Neural cell (in vitro differentiated cells): ENCODE results near the gene ZFYVE21. TPM values are rescaled to one million over a fixed set of nuclear protein-coding genes. Genes with fewer than 3 reads are reported as not detected.

Source experiments
- H2AFZ ChIP-seq: fragments of 200-600, 300-800 bp; sonication (generic), shearing (Covaris generic); 2 replicates; pipeline ENCODE4 v1.6.0; 2014; ENCODE audit warnings: low read depth, mild to moderate bottlenecking, antibody characterized with exemption, low read length, moderate library complexity
- H3F3A ChIP-seq: fragments of 200-600 bp; shearing (Covaris generic); 2 replicates; pipeline ENCODE4 v1.6.1; 2016; ENCODE audit warnings: mild to moderate bottlenecking, moderate library complexity, mixed read lengths, antibody characterized with exemption, low read length; ENCODE audit not compliant: insufficient read depth, poor library complexity, severe bottlenecking
- H3K27ac ChIP-seq: fragments of 200-600, 300-800 bp; sonication (generic), shearing (Covaris generic); 2 replicates; pipeline ENCODE4 v1.5.1; 2014; ENCODE audit warnings: mild to moderate bottlenecking, low read length, moderate library complexity
- H3K27me3 ChIP-seq: fragments of 300-800, 200-600 bp; sonication (generic), shearing (Covaris generic); 2 replicates; pipeline ENCODE4 v1.6.0; 2014; ENCODE audit warnings: mild to moderate bottlenecking, low read depth, low read length, moderate library complexity; ENCODE audit not compliant: insufficient read depth
- H3K36me3 ChIP-seq: fragments of 300-800, 200-600 bp; sonication (generic), shearing (Covaris generic); 2 replicates; pipeline ENCODE4 v1.5.1; 2014; ENCODE audit warnings: mild to moderate bottlenecking, antibody characterized with exemption, low read length, moderate library complexity; ENCODE audit not compliant: insufficient read depth
- H3K4me2 ChIP-seq: fragments of 300-800, 200-600 bp; sonication (generic), shearing (Covaris generic); 2 replicates; pipeline ENCODE4 v1.6.0; 2014; ENCODE audit warnings: mild to moderate bottlenecking, low read length
- H3K4me3 ChIP-seq: fragments of 300-800, 200-600 bp; sonication (generic), shearing (Covaris generic); 2 replicates; pipeline ENCODE4 v1.5.1; 2014; ENCODE audit warnings: mild to moderate bottlenecking, low read length, moderate library complexity
- H3K79me2 ChIP-seq: fragments of 200-600 bp; shearing (Covaris generic); replicated peaks from 2 replicates; pipeline ENCODE4 v1.6.0; 2014; ENCODE audit warnings: mild to moderate bottlenecking, low read length, moderate library complexity; ENCODE audit not compliant: insufficient read depth
- H3K9ac ChIP-seq: fragments of 300-800, 200-600 bp; sonication (generic), shearing (Covaris generic); 2 replicates; pipeline ENCODE4 v1.6.1; 2016; ENCODE audit warnings: mild to moderate bottlenecking, low read length, mixed read lengths
- H3K9me2 ChIP-seq: fragments of 200-600 bp; shearing (Covaris generic); 2 replicates; pipeline ENCODE4 v1.6.1; 2016; ENCODE audit warnings: mild to moderate bottlenecking, low read length, mixed read lengths; ENCODE audit not compliant: insufficient read depth
- H3K9me3 ChIP-seq: fragments of 200-600, 300-800 bp; sonication (generic), shearing (Covaris generic); 2 replicates; pipeline ENCODE4 v1.6.1; 2016; ENCODE audit warnings: mild to moderate bottlenecking, mixed run types, low read length, moderate library complexity, mixed read lengths
- H4K20me1 ChIP-seq: fragments of 200-600 bp; shearing (Covaris generic); 2 replicates; pipeline ENCODE4 v1.6.1; 2016; ENCODE audit warnings: mild to moderate bottlenecking, mixed run types; ENCODE audit not compliant: insufficient read depth
- EP300 ChIP-seq: fragments of 450-650 bp; conservative IDR thresholded peaks from 2 replicates; pipeline ENCODE4 v1.6.1; 2014; ENCODE audit warnings: antibody characterized with exemption, mild to moderate bottlenecking, moderate library complexity; ENCODE audit not compliant: poor library complexity, severe bottlenecking
- EZH2 ChIP-seq: fragments of 200-600, 300-800 bp; shearing (Covaris generic), sonication (generic); IDR thresholded peaks from 2 replicates; pipeline ENCODE4 v1.6.1; 2014; ENCODE audit warnings: antibody characterized with exemption, low read length, borderline replicate concordance, mild to moderate bottlenecking; ENCODE audit not compliant: insufficient read depth, poor library complexity, severe bottlenecking
- MXI1 ChIP-seq: fragments of 450-650 bp; conservative IDR thresholded peaks from 2 replicates; pipeline ENCODE4 v1.6.1; 2014; ENCODE audit warnings: antibody characterized with exemption, mild to moderate bottlenecking; ENCODE audit not compliant: poor library complexity, severe bottlenecking
- POLR2AphosphoS5 ChIP-seq: IDR thresholded peaks from 2 replicates; pipeline ENCODE4 v1.6.1; 2012
- RAD21 ChIP-seq: fragments of 450-650 bp; conservative IDR thresholded peaks from 2 replicates; pipeline ENCODE4 v1.6.1; 2014; ENCODE audit warnings: antibody characterized with exemption, mild to moderate bottlenecking, moderate library complexity
- SMC3 ChIP-seq: fragments of 450-650 bp; conservative IDR thresholded peaks from 2 replicates; pipeline ENCODE4 v1.6.1; 2014; ENCODE audit warnings: antibody characterized with exemption, mild to moderate bottlenecking, moderate library complexity; ENCODE audit not compliant: poor library complexity
- TAF1 ChIP-seq: IDR thresholded peaks from 2 replicates; pipeline ENCODE4 v1.6.1; 2012; ENCODE audit warnings: low read depth
- polyA plus RNA-seq: library from polyadenylated mRNA; depleted of rRNA; stranded (reverse); fragments of >200 nt; gene quantifications from 2 replicates; pipeline ENCODE4 v1.2.3, GENCODE V29; 2014
- TF ChIP-seq, protein P1 (sequence below): IDR thresholded peaks from 2 replicates; pipeline ENCODE4 v1.6.1; 2012; ENCODE audit warnings: borderline replicate concordance
- TF ChIP-seq, protein P2 (sequence below): fragments of 450-650 bp; IDR thresholded peaks from 2 replicates; pipeline ENCODE4 v1.5.1; 2014; ENCODE audit warnings: antibody characterized with exemption, mild to moderate bottlenecking, moderate library complexity; ENCODE audit not compliant: poor library complexity, severe bottlenecking

ZFYVE21 gene
- polyA plus RNA-seq, 1 donor from 2014 or later, result 99.7 TPM

DNA sequence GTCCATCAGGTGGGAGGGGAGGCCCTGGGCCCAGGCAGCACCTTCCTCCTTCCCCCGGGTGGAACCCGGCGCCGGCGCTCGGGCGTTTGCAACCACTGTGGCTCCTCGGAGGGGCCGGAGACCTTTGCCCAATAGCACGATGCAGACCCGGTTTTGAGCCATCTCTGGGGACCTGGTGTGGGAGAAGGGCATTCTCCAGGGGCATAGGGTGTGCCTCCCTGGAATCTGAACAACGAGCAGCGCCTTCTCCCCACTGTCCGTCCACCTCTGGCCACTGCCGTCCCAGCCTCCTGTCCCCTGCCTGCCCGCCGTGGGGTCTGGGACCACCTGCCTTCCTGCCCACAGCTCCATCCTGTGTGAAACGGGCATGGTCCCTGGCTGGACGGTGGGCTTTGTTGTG lies 12.5 kb downstream of the ZFYVE21 start:
- H2AFZ ChIP-seq, result no peak overlapping the region
- H3K9me2 ChIP-seq, result no peaks in the 10 kb centered on the region
- no peak overlapping the region for H3K4me3 ChIP-seq
- no peaks in the 10 kb centered on the region for H3F3A ChIP-seq
- no peaks in the 10 kb centered on the region for H3K9me3 ChIP-seq
- no peaks in the 10 kb centered on the region for H4K20me1 ChIP-seq
- H3K27ac ChIP-seq, result no peak overlapping the region
- TF ChIP-seq RAD21, result no peak
- no peak for TF ChIP-seq SMC3
- TF ChIP-seq TAF1, result no peak
- TF ChIP-seq, protein P1, sequence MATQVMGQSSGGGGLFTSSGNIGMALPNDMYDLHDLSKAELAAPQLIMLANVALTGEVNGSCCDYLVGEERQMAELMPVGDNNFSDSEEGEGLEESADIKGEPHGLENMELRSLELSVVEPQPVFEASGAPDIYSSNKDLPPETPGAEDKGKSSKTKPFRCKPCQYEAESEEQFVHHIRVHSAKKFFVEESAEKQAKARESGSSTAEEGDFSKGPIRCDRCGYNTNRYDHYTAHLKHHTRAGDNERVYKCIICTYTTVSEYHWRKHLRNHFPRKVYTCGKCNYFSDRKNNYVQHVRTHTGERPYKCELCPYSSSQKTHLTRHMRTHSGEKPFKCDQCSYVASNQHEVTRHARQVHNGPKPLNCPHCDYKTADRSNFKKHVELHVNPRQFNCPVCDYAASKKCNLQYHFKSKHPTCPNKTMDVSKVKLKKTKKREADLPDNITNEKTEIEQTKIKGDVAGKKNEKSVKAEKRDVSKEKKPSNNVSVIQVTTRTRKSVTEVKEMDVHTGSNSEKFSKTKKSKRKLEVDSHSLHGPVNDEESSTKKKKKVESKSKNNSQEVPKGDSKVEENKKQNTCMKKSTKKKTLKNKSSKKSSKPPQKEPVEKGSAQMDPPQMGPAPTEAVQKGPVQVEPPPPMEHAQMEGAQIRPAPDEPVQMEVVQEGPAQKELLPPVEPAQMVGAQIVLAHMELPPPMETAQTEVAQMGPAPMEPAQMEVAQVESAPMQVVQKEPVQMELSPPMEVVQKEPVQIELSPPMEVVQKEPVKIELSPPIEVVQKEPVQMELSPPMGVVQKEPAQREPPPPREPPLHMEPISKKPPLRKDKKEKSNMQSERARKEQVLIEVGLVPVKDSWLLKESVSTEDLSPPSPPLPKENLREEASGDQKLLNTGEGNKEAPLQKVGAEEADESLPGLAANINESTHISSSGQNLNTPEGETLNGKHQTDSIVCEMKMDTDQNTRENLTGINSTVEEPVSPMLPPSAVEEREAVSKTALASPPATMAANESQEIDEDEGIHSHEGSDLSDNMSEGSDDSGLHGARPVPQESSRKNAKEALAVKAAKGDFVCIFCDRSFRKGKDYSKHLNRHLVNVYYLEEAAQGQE, result no peak
- TF ChIP-seq, protein P2, sequence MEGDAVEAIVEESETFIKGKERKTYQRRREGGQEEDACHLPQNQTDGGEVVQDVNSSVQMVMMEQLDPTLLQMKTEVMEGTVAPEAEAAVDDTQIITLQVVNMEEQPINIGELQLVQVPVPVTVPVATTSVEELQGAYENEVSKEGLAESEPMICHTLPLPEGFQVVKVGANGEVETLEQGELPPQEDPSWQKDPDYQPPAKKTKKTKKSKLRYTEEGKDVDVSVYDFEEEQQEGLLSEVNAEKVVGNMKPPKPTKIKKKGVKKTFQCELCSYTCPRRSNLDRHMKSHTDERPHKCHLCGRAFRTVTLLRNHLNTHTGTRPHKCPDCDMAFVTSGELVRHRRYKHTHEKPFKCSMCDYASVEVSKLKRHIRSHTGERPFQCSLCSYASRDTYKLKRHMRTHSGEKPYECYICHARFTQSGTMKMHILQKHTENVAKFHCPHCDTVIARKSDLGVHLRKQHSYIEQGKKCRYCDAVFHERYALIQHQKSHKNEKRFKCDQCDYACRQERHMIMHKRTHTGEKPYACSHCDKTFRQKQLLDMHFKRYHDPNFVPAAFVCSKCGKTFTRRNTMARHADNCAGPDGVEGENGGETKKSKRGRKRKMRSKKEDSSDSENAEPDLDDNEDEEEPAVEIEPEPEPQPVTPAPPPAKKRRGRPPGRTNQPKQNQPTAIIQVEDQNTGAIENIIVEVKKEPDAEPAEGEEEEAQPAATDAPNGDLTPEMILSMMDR, result no peak
- TF ChIP-seq POLR2AphosphoS5, result no peak
- no peak for TF ChIP-seq EZH2
- TF ChIP-seq MXI1, result no peak
- TF ChIP-seq EP300, result no peak
- no peak overlapping the region for H3K9ac ChIP-seq
- H3K27me3 ChIP-seq, result no peaks in the 10 kb centered on the region
- H3K4me2 ChIP-seq, result no peak overlapping the region
- H3K79me2 ChIP-seq, result peaks cover 3% of the 10 kb centered on the region
- no peaks in the 10 kb centered on the region for H3K36me3 ChIP-seq

DNA sequence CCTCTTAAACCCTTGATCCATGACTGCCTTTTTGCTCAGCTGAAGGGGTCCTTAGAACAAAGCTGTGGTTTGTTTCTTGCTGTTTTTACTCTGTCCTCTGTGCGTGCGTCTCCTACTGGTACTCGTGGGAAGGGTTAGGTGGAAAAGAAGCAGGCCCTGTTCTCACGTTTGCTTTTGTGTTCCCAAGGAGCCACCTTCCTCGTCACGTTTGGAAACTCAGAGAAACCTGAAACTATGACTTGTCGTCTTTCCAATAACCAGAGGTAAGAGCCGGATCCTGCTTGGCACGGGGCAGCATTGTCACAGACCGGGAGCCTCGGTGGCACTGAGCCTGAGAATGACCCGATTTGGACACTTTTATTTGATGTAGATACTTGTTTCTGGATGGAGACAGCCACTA lies 13.1 kb downstream of the ZFYVE21 start:
- Histone ChIP-seq H3K9ac (no peak overlapping the region), H3K36me3 (no peaks in the 10 kb centered on the region), H3K4me3 (no peak overlapping the region), H3K4me2 (no peak overlapping the region), H3F3A (no peaks in the 10 kb centered on the region), H3K27me3 (no peaks in the 10 kb centered on the region), H3K9me3 (no peaks in the 10 kb centered on the region), H2AFZ (no peak overlapping the region), H3K9me2 (no peaks in the 10 kb centered on the region), H3K27ac (no peak overlapping the region), H3K79me2 (no peaks in the 10 kb centered on the region), H4K20me1 (no peaks in the 10 kb centered on the region)
- TF ChIP-seq, protein P2, result no peak
- TF ChIP-seq POLR2AphosphoS5, result no peak
- TF ChIP-seq TAF1, result no peak
- TF ChIP-seq, protein P1, result no peak
- TF ChIP-seq EP300, result no peak
- no peak for TF ChIP-seq RAD21
- no peak for TF ChIP-seq EZH2
- no peak for TF ChIP-seq SMC3
- no peak for TF ChIP-seq MXI1
